AG04449 (cell line): ENCODE data around the gene ANAPC2.

Source experiments
- CTCF ChIA-PET: fragments of 350-600 bp; formaldehyde crosslinking; extraction: SDS; loops from one replicate; lab custom pipeline; 2021; ENCODE audit warnings: antibody characterized with exemption; lab: Yijun Ruan, JAX
- POLR2A ChIA-PET: fragments of 400-600, 350-600 bp; formaldehyde crosslinking; extraction: SDS; loops from one replicate; lab custom pipeline; 2020; ENCODE audit warnings: antibody characterized with exemption, inconsistent platforms; lab: Yijun Ruan, JAX
- DNase-seq: peaks from one replicate; pipeline ENCODE4 v3.0.0-alpha.2; 2010; ENCODE audit warnings: low read depth, low spot score
- H3K4me3 ChIP-seq: 2 replicates; pipeline ENCODE4 v1.5.1; 2011; ENCODE audit warnings: low read depth, mild to moderate bottlenecking, control low read depth, low read length
- TF ChIP-seq, protein P1 (sequence below): IDR thresholded peaks from one replicate; pipeline ENCODE4 v1.5.1; 2011; ENCODE audit warnings: mild to moderate bottlenecking, moderate library complexity, low read length, control low read depth, inconsistent platforms; ENCODE audit not compliant: insufficient read depth; ENCODE audit errors: missing control alignments

ANAPC2 gene

DNA sequence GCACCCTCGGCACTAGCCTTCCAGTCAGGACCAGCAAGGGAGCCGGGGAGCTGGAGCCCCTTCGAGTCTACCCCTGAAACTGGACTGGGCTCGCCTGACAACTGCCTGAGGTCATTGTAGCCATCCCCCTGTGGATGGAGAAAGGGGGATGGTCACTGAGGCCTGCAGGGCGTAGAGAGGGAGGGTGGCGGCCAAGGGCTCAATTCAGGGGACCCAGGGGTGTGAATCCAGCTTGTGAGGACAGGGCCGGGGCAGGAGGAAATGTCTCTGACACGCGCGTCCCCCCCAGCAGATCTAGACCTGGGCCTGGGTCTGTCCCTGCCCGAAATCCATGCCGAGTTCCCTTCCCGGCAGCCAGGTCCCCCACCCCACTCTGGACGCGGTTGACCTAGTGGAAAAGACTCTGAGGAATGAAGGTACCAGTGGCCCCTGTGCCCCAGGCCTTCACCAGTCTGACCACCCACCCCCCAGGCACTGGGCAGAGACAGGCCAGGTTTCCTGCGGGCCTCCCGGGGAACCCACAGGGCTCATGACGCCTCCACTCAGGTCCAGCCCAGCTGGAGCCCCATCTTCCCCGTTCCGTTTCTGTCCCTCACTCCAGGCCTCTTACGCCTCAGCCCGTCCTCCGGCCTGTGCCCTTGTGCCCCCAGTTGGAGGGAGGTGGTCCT is 43.1 kb upstream of the ANAPC2 start:
- H3K4me3 ChIP-seq, result no peak overlapping the region
- ChIA-PET CTCF (interaction anchor here (0.8 to 1.5 kb wide), 3 partner anchors 9 to 185 kb away, joined by 3 to 5 read pairs (median 3); no protein-coding TSS in a partner anchor), POLR2A (interaction anchor here (1.5 kb wide), 1 partner anchor 9 kb away, joined by 8 read pairs; the partner anchor contains the start of gene TUBB4B)
- TF ChIP-seq, protein P1, sequence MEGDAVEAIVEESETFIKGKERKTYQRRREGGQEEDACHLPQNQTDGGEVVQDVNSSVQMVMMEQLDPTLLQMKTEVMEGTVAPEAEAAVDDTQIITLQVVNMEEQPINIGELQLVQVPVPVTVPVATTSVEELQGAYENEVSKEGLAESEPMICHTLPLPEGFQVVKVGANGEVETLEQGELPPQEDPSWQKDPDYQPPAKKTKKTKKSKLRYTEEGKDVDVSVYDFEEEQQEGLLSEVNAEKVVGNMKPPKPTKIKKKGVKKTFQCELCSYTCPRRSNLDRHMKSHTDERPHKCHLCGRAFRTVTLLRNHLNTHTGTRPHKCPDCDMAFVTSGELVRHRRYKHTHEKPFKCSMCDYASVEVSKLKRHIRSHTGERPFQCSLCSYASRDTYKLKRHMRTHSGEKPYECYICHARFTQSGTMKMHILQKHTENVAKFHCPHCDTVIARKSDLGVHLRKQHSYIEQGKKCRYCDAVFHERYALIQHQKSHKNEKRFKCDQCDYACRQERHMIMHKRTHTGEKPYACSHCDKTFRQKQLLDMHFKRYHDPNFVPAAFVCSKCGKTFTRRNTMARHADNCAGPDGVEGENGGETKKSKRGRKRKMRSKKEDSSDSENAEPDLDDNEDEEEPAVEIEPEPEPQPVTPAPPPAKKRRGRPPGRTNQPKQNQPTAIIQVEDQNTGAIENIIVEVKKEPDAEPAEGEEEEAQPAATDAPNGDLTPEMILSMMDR, result no peak
- no peak for DNase-seq

DNA sequence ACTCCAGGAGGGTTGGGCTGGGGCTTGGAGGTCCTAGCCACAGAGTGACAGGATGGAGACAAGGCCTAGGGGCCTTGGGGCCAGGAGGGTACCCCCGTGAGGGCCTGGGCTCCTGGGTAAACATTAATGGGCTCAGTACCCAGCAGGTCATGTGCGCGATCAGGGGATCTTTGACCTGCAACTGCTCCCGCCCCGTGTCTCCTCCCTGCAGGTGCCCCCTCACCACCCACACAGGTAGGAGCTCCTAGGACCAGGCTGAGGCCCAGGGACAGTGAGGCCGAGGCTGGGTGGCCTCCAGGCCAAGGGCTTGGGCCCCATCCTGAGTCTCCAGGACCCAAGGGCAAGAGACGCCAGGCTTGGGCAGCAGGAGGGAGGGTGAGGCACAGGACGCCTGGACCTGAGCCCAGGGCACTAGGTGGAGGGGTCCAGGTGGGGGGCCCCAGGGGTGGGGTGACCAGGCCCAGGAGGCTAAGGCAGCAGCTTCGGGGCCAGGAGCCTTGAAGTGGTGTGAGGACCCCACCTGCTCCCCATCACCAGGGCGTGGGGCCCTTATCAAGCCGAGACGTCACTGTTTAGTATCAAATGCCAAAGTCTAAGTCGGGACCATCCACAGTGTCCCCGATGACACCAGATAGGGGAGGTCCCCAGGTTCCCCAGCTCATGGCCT is 42.5 kb upstream of the ANAPC2 start, which contains the start of gene SLC34A3:
Gene SLC34A3 (plus strand): TSS at position 197 of the 667 bp plus-strand sequence. CDS start 802 bp downstream, outside the sequence.
- POLR2A ChIA-PET, result interaction anchor here (1.5 kb wide), 1 partner anchor 10 kb away, joined by 8 read pairs; the partner anchor contains the start of gene TUBB4B
- no peak for DNase-seq
- TF ChIP-seq, protein P1, result no peak
- CTCF ChIA-PET, result interaction anchor here (0.8 to 1.5 kb wide), 3 partner anchors 9 to 184 kb away, joined by 3 to 5 read pairs (median 3); no protein-coding TSS in a partner anchor
- H3K4me3 ChIP-seq, result no peak within 1 kb of the TSS

DNA sequence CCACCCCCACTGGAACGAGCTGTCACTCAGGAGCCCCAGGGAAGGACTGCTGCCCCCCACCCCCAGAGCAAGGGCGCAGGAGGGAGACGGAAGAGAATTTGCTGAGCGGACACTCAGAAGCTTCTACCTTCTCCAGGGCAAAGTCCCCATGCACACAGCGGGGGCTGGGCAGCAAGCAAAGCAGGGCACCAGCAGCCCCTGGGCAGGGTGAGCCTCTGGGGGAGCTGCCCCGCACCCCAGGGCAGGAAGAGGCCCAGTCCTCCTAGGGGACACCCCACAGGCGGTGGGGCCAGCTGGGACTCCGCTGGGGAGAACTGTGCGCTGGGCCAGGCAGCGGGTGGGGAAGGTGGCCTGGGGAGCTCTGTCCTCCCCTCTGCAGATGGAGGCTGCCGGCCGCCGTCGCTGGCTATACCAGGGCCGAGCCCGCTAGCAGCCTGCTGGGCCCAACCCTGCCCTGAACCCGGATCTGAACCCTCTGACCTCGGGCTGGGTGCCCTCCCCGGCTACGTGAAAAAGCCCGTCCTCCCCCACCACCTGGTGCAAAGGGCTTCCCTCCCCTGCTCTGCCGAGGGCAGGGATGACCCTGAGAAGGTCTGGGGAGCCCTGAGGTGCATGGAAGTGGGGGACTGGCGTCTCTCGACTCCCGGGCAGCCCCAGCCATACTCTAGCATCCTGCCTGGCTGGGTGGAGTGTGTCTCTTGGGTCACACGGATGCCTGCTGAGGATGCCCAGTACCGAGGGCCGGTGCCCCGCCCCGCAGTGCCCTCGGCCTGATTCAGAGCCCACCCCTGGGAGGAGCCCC is 41.7 kb upstream of the ANAPC2 start:
- DNase-seq, result no peak
- ChIA-PET POLR2A (interaction anchor here (0.9 to 1.5 kb wide), 2 partner anchors 10 to 11 kb away, joined by 4 to 8 read pairs; partner anchors contain the start of gene TUBB4B), CTCF (interaction anchor here (0.8 to 4.4 kb wide), 7 partner anchors 7 to 183 kb away, joined by 3 to 28 read pairs (median 3); no protein-coding TSS in a partner anchor)
- H3K4me3 ChIP-seq, result no peak overlapping the region
- TF ChIP-seq, protein P1, result no peak

DNA sequence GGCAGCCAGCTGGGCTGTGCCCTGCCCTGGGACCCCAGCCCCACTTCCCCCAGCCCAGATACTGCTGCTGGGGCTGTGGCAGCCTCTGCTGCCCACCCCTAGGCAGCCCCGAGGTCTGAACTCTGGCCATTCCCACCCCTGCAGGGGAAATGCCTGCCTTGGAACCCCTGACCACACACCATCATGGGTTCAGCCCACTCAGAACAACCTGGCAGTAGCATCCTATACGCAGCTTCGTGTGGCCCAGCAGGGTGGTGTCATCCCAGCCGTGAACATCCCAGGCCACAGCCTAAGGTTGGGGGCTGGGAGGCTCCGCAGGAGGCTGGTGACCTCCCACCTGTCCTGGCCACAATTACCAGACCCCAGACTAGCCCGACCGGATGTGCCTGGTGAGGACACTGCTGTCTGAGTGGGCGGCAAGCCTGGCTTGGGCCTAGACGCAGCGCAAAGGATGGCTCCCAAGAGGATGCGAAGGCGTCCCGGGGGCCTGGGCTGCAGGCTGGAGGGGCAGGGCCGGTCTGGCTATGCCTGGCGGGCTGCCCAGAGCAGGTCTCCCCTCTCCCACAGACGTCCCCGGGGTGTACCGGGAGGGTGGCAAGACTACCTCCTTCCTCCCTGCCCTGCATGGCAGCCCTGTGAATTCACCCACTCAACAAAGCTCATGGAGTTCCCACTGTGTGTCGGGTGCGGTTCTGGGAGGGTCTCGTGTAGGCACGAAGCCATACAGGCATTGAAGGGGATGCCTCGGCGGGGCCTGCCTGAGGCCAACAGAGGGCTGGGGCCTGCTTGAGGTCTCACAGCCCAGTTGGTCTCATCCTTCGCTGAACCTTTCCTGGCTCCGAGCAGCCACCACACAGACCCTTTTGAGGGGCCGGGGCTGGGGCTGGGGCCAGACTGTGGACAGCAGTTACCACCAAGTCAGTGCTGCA is 40.9 kb upstream of the ANAPC2 start:
- ChIA-PET POLR2A (interaction anchor here (0.9 kb wide), 1 partner anchor 12 kb away, joined by 4 read pairs; the partner anchor contains the start of gene TUBB4B), CTCF (interaction anchor here (0.8 to 4.4 kb wide), 7 partner anchors 8 to 184 kb away, joined by 3 to 28 read pairs (median 3); no protein-coding TSS in a partner anchor)
- no peak overlapping the region for H3K4me3 ChIP-seq
- no peak for DNase-seq
- TF ChIP-seq, protein P1, result no peak

DNA sequence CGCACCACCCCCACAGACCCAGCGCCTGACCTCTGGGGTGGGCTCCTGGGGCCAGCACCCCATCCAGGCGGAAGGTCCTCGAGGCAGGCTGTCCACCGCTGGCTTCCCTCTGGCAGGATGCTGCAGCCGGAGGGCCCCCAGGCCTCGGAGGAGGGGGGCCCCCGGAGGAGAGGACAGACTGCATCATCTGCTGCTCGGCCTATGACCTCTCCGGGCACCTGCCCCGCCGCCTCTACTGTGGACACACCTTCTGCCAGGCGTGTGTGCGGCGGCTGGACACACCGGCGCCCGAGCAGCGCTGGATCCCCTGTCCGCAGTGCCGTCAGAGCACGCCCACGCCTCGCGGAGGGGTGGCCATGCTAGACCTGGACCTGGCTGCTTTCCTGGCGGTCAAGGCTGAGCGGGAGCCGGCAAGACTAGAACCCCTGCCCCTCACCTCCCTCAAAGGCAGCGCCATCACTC is 40.2 kb upstream of the ANAPC2 start:
- POLR2A ChIA-PET, result no interaction called here
- CTCF ChIA-PET, result interaction anchor here (0.8 to 6.6 kb wide), 14 partner anchors 9 to 184 kb away, joined by 3 to 139 read pairs (median 8); partner anchors contain the start of genes ANAPC2, DPP7, NELFB and NPDC1
- H3K4me3 ChIP-seq, result no peak overlapping the region
- TF ChIP-seq, protein P1, result no peak
- DNase-seq, result no peak
